ENCODE measurements around the gene IGLL1. TPM values are rescaled to one million over a fixed set of nuclear protein-coding genes. Genes with fewer than 3 reads are reported as not detected.
"Not testable (repeated sequence)": the region's sequence is repeated elsewhere in the genome, so short reads cannot be mapped to it uniquely, and the experiment has no call there.

The IGLL1 gene
- total RNA-seq, 1 experiment from 2014 or later = not detected

DNA sequence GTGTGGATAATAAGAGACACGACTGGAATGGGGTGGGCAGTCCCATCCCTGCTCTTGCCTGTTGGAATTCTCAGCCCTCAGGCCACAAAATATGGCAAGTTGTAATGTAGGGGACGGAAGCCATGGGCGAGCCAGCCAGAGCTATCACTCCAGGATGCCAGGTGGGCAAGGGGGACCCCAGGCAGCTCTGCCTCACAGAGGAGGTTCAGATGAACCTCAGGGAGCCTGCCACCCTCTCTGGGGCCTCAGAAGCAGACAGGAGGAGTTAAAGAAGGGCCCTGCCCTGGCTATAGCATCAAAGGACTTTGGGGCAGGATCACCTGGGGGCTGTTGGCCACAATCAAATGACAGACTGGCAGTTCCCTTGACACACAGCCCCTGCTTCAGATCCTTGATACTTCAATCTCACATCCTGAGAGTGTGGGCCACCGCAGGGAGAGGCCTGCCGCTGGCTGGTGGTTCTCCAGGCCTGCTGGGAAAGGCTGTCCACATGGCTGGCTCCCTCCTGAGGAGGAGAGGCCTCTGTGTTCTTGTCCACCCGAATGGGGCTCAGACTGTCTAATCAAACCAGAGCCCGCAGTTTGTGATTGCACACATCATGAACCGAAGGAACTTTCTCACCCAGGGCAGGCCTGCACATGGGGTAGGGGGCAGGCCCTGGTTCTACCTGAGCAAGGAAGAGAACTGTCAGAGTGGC lies 31.4 kb downstream of the IGLL1 start:
- no peaks in the 10 kb centered on the region for H3K9me3 ChIP-seq (ENCODE audit: control insufficient read depth, insufficient read depth, low read depth, low read length)
- no peaks in the 10 kb centered on the region for H3K36me3 ChIP-seq (ENCODE audit: control insufficient read depth, insufficient read depth, low read length)
- TF ChIP-seq, protein P1, sequence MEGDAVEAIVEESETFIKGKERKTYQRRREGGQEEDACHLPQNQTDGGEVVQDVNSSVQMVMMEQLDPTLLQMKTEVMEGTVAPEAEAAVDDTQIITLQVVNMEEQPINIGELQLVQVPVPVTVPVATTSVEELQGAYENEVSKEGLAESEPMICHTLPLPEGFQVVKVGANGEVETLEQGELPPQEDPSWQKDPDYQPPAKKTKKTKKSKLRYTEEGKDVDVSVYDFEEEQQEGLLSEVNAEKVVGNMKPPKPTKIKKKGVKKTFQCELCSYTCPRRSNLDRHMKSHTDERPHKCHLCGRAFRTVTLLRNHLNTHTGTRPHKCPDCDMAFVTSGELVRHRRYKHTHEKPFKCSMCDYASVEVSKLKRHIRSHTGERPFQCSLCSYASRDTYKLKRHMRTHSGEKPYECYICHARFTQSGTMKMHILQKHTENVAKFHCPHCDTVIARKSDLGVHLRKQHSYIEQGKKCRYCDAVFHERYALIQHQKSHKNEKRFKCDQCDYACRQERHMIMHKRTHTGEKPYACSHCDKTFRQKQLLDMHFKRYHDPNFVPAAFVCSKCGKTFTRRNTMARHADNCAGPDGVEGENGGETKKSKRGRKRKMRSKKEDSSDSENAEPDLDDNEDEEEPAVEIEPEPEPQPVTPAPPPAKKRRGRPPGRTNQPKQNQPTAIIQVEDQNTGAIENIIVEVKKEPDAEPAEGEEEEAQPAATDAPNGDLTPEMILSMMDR (IDR thresholded peaks at IDR 0.05) = no peak
- TF ChIP-seq POLR2AphosphoS5 (IDR thresholded peaks at IDR 0.05; ENCODE audit: low read depth, low read length) (no peak), TCF7L2 (IDR thresholded peaks at IDR 0.05; ENCODE audit: low read depth, low read length) (no peak), SIN3A (IDR thresholded peaks at IDR 0.05; ENCODE audit: borderline replicate concordance, insufficient read depth, low read depth, low read length) (no peak)
- TF ChIP-seq, protein P2, sequence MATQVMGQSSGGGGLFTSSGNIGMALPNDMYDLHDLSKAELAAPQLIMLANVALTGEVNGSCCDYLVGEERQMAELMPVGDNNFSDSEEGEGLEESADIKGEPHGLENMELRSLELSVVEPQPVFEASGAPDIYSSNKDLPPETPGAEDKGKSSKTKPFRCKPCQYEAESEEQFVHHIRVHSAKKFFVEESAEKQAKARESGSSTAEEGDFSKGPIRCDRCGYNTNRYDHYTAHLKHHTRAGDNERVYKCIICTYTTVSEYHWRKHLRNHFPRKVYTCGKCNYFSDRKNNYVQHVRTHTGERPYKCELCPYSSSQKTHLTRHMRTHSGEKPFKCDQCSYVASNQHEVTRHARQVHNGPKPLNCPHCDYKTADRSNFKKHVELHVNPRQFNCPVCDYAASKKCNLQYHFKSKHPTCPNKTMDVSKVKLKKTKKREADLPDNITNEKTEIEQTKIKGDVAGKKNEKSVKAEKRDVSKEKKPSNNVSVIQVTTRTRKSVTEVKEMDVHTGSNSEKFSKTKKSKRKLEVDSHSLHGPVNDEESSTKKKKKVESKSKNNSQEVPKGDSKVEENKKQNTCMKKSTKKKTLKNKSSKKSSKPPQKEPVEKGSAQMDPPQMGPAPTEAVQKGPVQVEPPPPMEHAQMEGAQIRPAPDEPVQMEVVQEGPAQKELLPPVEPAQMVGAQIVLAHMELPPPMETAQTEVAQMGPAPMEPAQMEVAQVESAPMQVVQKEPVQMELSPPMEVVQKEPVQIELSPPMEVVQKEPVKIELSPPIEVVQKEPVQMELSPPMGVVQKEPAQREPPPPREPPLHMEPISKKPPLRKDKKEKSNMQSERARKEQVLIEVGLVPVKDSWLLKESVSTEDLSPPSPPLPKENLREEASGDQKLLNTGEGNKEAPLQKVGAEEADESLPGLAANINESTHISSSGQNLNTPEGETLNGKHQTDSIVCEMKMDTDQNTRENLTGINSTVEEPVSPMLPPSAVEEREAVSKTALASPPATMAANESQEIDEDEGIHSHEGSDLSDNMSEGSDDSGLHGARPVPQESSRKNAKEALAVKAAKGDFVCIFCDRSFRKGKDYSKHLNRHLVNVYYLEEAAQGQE (IDR thresholded peaks at IDR 0.05; ENCODE audit: insufficient read depth in 1 of 2, low read depth in 2 of 2, low read length in 1 of 2) = no peak
- intact Hi-C loops (cut with micrococcal nuclease; ENCODE audit: unreplicated experiment) = no loop called here
- no peak overlapping the region for H3K27ac ChIP-seq (ENCODE audit: low read length)
- H3K27me3 ChIP-seq (ENCODE audit: control insufficient read depth, insufficient read depth, low read length) = no peaks in the 10 kb centered on the region
- in situ Hi-C loops (cut with HindIII; ENCODE audit: low pct_unique_long_range_greater_than_20kb, low sequenced_read_pairs) = no loop called here
- no TSS peak for BruUV-seq (replicated peaks)
- H3K4me3 ChIP-seq (ENCODE audit: low read depth in 2 of 2, low read length in 2 of 2) = no peak overlapping the region
- POLR2A ChIA-PET = no interaction called here
- ATAC-seq (no peak), DNase-seq (ENCODE audit: low read depth, low spot score) (no peak)
- CTCF ChIA-PET = no interaction called here
- no peaks in the 10 kb centered on the region for H3K4me1 ChIP-seq (ENCODE audit: control insufficient read depth, insufficient read depth, low read length)

DNA sequence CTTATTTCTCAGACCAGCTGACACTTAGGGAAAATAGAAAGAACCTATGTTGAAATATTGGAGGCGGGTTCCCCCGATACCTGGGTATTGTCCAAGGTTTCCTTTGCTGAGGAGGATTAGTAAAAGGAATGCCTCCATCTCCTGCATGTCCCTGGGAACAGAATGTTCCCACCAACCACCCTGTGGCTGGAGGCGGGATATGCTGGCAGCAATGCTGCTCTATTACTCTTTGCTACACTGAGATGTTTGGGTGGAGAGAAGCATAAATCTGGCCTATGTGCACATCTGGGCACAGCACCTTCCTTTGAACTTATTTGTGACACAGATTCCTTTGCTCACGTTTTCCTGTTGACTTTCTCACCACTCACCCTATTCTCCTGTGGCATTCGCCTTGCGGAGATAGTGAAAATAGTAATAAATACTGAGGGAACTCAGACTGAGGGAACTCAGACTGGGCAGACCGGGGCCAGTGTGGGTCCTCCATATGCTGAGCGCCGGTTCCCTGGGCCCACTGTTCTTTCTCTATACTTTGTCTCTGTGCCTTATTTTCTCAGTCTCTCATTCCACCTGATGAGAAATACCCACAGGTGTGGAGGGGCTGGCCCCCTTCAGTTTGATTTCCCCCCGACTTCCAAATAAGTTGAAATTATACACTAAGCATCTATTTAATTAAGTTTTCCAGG lies 32.1 kb downstream of the IGLL1 start:
- no peak for ATAC-seq
- Histone ChIP-seq H3K27me3 (ENCODE audit: control insufficient read depth, insufficient read depth, low read length) (no peaks in the 10 kb centered on the region), H3K27ac (ENCODE audit: low read length) (no peak overlapping the region), H3K4me1 (ENCODE audit: control insufficient read depth, insufficient read depth, low read length) (no peaks in the 10 kb centered on the region), H3K9me3 (ENCODE audit: control insufficient read depth, insufficient read depth, low read depth, low read length) (no peaks in the 10 kb centered on the region), H3K36me3 (ENCODE audit: control insufficient read depth, insufficient read depth, low read length) (no peaks in the 10 kb centered on the region), H3K4me3 (ENCODE audit: low read depth in 2 of 2, low read length in 2 of 2) (no peak overlapping the region)
- TF ChIP-seq, protein P1 (IDR thresholded peaks at IDR 0.05) = no peak
- TF ChIP-seq POLR2AphosphoS5 (IDR thresholded peaks at IDR 0.05; ENCODE audit: low read depth, low read length) = no peak
- TF ChIP-seq TCF7L2 (IDR thresholded peaks at IDR 0.05; ENCODE audit: low read depth, low read length) = no peak
- TF ChIP-seq, protein P2 (IDR thresholded peaks at IDR 0.05; ENCODE audit: insufficient read depth in 1 of 2, low read depth in 2 of 2, low read length in 1 of 2) = no peak
- no peak for TF ChIP-seq SIN3A (IDR thresholded peaks at IDR 0.05; ENCODE audit: borderline replicate concordance, insufficient read depth, low read depth, low read length)
- in situ Hi-C loops (cut with HindIII; ENCODE audit: low pct_unique_long_range_greater_than_20kb, low sequenced_read_pairs) (no loop called here), intact Hi-C loops (cut with micrococcal nuclease; ENCODE audit: unreplicated experiment) (no loop called here)
- ChIA-PET CTCF (no interaction called here), POLR2A (no interaction called here)
- no TSS peak for BruUV-seq (replicated peaks)
- no peak for DNase-seq (ENCODE audit: low read depth, low spot score)

DNA sequence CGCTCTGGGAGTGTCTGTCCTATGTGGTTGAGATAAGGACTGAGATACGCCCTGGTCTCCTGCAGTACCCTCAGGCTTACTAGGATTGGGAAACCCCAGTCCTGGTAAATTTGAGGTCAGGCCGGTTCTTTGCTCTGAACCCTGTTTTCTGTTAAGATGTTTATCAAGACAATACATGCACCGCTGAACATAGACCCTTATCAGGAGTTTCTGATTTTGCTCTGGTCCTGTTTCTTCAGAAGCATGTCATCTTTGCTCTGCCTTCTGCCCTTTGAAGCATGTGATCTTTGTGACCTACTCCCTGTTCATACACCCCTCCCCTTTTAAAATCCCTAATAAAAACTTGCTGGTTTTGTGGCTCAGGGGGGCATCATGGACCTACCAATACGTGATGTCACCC lies 32.7 kb downstream of the IGLL1 start:
- H3K4me3 ChIP-seq (ENCODE audit: low read depth in 2 of 2, low read length in 2 of 2); H3K36me3 ChIP-seq (ENCODE audit: control insufficient read depth, insufficient read depth, low read length); H3K27me3 ChIP-seq (ENCODE audit: control insufficient read depth, insufficient read depth, low read length); in situ Hi-C loops (cut with HindIII; ENCODE audit: low pct_unique_long_range_greater_than_20kb, low sequenced_read_pairs); POLR2A ChIA-PET; CTCF ChIA-PET; DNase-seq (ENCODE audit: low read depth, low spot score); intact Hi-C loops (cut with micrococcal nuclease; ENCODE audit: unreplicated experiment); BruUV-seq (replicated peaks); ATAC-seq; H3K27ac ChIP-seq (ENCODE audit: low read length); H3K4me1 ChIP-seq (ENCODE audit: control insufficient read depth, insufficient read depth, low read length); H3K9me3 ChIP-seq (ENCODE audit: control insufficient read depth, insufficient read depth, low read depth, low read length): not testable (repeated sequence)

Data from Panc1 (cell line).